Fibroblast of skin of right biceps (primary cell): Measurements from ENCODE around the gene TSPAN5.
"Not testable (repeated sequence)": the region's sequence is repeated elsewhere in the genome, so short reads cannot be mapped to it uniquely, and the experiment has no call there.

Experiments used
- DNase-seq: peaks from one replicate; pipeline ENCODE4 v3.0.0-alpha.2; 2013

TSPAN5 gene

GRCh38 chr4:98482847-98483806, 175.3 kb downstream of the TSPAN5 start:
- DNase-seq = peak; percentile 73

DNA sequence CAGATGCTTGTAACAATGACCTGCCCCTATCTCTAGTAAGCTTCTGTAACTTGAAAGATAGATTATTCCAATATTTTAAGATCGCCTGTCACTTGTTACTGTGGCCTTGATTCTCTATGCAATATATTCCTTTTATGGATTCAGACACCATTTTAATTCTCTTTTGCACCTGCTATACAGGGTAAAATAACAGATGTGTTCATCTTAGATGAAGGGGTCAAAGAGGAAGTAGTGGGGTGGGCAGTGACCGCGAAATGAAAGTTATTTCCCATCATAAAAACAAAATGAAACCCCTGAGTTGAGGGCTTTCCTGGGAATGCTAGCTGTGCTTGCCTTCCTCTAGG, 175.9 kb downstream of the TSPAN5 start:
- DNase-seq = no peak

DNA sequence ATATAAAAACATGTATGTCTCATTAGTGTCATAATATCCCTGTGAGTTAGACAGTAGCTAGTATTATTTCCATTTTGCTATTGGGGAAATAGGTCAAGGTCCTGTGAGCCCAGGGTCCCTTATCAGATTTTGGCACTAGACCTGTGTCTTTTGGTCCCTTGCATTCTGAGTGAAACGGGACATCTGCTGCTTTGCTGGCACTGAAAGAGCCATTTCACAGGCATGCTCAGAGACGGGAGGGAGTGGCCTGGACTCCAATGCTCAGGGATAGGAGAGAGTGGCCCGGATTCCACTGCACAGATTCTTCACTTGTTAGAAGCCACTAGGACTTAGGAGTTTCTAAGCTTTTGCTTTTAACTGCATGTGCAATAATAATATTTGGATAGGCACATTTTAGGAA, 177.2 kb downstream of the TSPAN5 start:
- no peak for DNase-seq

DNA sequence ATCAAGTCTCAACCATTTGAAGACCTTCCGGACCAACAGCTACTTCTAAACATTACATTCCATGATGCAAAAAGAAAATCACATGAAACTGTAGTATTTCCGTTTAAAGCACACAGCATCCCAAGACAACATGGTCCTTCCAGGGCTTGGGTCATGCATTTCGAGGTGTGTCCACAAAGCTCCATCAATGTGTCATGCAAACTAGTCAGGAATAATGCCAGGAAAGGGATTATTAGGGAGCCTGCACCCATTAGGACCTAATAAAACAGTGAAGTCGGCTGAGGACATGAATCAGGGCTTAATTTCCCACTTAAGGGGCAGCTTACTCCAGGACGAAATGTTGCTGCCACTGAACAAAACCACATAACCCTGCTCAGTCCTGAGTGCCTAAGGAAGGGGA, 177.9 kb downstream of the TSPAN5 start:
- DNase-seq = no peak

DNA sequence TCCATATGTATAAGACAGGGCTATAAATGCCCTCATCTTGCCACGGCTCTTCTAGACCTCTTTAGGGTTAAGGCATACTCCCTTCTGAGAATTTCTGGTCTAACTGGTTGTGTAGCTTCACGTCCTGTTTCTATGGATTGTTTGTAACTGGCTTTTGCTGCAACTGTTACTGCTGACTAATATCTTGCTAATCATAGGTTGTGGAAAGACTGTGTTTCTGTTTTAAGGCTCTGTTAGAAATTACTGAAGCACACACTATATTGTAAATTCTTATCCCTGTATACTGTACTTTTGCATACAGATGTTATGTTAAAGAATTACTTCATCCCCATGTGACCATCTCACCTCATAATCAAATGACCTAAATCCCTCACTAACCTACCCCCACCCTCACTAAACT, 178.8 kb downstream of the TSPAN5 start:
- DNase-seq = not testable (repeated sequence)

DNA sequence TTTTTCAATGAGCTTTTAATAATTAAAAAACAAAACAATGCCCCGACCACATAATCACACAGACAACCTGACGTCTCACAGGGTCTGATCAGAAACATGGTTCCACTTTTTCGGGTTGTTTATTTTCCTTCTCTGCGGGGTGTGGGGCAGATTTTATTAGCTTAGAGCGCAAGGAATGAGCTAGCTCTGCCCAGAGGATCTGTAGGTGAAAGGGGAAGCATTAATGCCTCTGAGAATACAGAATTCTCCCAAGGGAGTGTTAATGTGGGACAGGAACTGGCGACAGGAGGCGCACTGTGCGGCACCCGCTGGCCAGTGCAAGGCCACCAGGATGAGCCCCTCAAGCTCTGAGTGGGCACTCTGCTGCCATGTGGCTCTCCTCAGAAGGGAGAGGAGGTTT, 181.5 kb downstream of the TSPAN5 start:
- no peak for DNase-seq

- peak; percentile 81 for DNase-seq
Measured at GRCh38 chr4:98474408-98474844, 184.0 kb downstream of the TSPAN5 start.

GRCh38 chr4:98473046-98473445, 185.4 kb downstream of the TSPAN5 start:
- no peak for DNase-seq

DNA sequence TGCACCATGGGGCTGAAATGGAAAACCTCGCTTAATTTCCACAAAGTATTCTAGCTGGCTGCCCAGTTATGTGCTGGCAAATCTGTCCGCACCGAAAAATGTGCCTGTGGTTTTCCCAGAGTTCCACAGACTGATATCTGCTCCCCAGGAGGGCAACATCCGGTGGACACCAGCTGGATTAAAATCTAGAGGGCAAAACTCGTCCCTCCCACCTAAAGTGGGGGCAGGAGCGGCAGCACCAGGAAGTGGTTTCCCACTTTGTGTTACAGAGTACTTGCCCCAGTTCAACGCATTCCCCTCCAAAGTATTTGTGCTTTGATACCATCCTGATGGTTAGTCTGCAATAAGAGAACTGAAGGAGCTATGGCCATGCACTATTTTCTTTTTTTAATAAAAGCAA, 187.6 kb downstream of the TSPAN5 start:
- no peak for DNase-seq

DNA sequence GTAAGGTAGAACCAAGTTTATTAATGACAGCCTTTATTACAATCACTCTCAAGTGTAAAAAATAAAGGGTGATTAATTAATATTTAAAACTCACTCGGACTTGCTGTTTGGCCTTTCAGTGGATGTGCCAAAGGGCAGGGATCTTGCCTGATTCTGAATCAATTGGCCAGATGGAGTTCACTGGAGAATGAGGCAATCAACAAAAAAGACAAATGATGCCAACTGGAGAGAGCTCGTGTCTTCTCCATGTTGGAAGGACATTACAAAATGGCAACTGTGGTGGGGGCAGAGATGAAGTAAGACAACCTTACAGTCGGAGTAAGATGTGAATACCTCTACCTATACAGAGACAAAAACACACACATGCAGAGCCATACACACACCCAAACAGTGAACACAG, 188.0 kb downstream of the TSPAN5 start:
- DNase-seq = no peak

DNA sequence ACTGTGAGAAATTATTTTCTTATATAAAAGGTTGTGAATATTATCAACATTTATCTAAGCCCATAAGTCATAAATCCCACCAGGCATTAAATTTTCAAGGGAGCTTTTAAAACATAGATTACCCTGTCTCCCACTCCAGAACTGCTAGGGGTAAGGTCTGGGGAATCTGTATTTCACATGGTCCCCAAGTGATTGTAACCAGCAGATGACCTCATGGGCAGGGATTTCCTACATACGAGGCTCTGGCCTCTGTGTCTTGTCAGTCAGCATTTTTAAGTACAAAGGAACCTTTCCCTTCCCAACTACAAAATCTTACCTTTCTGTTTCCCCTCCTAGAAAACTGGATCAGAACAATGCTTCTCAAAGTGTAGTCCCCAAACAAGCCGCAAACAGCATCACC, 188.6 kb downstream of the TSPAN5 start:
- no peak for DNase-seq

GRCh38 chr4:98468709-98469108, 189.7 kb downstream of the TSPAN5 start:
- peak; percentile 30 for DNase-seq

GRCh38 chr4:98467627-98468072, 190.8 kb downstream of the TSPAN5 start:
- peak; percentile 89 for DNase-seq

- DNase-seq = peak; percentile 41
Measured at GRCh38 chr4:98466868-98467599, 191.4 kb downstream of the TSPAN5 start.

- no peak for DNase-seq
Measured at GRCh38 chr4:98462487-98462886, 195.9 kb downstream of the TSPAN5 start.

DNA sequence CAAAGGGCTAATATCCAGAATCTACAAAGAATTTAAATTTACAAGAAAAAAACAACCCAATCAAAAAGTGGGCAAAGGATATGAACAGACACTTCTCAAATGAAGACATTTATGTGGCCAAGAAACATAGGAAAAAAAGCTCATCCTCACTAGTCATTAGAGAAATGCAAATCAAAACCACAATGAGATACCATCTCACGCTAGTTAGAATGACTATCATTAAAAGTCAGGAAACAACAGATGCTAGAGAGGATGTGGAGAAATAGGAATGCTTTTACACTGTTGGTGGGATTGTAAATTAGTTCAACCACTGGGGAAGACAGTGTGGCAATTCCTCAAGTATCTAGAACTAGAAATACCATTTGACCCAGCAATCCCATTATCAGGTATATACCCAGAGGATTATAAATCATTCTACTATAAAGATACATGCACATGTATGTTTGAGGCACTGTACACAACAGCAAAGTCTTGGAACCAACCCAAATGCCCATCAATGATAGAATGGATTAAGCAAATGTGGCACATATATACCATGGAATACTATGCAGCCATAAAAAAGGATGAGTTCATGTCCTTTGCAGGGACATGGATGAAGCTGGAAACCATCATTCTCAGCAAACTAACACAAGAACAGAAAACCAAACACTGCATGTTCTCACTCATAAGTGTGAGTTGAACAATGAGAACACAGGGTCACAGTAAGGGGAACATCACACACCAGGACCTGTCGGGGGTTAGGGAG, 197.1 kb downstream of the TSPAN5 start:
- DNase-seq = peak; percentile 43

GRCh38 chr4:98457422-98457821, 201.0 kb downstream of the TSPAN5 start:
- DNase-seq = not testable (repeated sequence)

- no peak for DNase-seq
Measured at GRCh38 chr4:98452091-98452490, 206.3 kb downstream of the TSPAN5 start.

DNA sequence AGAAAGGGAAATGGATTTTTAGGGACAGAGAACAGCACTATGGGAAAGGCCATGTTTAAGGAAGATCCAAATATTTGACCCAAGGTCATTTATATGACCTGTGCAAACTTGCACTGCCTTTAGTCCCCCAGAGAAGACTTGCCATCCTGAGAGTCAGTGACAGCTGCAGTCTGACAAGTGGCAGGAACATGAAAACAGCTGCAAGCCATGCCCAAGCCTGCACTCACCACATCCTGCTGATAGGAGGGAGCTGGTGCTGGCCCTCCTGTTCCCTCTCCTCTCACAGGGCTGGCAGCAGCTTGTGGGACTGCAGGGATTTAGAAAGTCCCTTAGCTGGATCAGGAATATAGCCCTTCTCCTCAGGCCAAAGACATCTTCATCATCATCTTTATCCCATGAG, 209.5 kb downstream of the TSPAN5 start:
- DNase-seq = no peak

- no peak for DNase-seq
Measured at GRCh38 chr4:98447648-98448047, 210.8 kb downstream of the TSPAN5 start.

DNA sequence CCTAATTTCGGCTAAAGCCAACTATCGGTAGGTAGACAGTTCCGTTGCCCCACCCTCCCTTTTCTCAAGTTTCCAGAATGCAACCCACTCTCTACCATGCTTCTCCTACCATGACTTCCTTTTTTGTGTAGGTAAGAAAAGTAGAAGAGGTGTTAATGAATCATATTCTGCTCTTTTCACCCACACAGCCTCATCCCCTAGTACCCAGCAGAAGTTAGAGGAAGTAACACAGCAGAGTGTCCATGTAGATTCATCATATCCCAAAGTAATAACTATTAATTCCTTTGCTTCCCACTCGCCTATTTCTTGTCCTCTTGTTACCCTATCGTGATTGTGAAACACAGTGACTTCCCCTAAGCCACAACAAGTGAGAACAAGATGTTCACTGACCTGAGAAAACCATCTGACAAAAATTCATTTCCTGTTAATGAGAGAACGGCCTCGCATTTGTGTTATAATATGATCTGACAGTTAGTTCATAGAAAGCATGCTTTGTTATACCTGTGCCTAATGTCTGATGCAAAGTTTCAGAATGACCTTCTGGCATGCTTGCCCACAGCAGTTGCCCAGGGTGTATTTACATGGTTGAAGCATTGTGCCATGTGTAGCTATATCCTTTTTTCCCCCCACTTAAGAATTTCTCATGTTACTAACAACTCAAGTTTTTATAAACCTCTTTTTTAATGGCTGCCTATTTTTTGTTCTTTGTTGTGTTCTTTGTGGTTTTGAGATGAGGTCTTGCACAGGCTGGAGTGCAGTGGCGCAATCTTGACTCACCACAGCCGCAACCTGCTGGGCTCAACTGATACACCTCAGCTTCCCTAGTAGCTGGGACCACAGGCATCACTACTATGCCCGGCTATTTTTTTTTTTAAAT, 211.7 kb downstream of the TSPAN5 start:
- DNase-seq = no peak

GRCh38 chr4:98444371-98444770, 214.0 kb downstream of the TSPAN5 start:
- DNase-seq = no peak
